Measurements from ENCODE around the gene MAN1A2. TPM values are rescaled to one million over a fixed set of nuclear protein-coding genes. Genes with fewer than 3 reads are reported as not detected.

MAN1A2 gene
- total RNA-seq, 1 experiment from 2014 or later, result 21.0 TPM

- Histone ChIP-seq H3K9me3 (no peaks in the 10 kb centered on the region), H3K4me3 (ENCODE audit: low read depth, low read length) (no peak overlapping the region), H3K4me1 (peaks cover 10% of the 10 kb centered on the region; the same call in 1 of the 2 replicates), H3K36me3 (ENCODE audit: control insufficient read depth, insufficient read depth, low read length) (no peaks in the 10 kb centered on the region), H3K27me3 (replicated peaks; ENCODE audit: control insufficient read depth, insufficient read depth, low read length) (no peaks in the 10 kb centered on the region)
- intact Hi-C loops (cut with micrococcal nuclease; ENCODE audit: unreplicated experiment), result no loop called here
- H3K27ac Mint-ChIP-seq (ENCODE audit: unreplicated experiment), result no peak overlapping the region
- no peak for DNase-seq
- H3K27me3 Mint-ChIP-seq (ENCODE audit: insufficient read depth, unreplicated experiment), result no peaks in the 10 kb centered on the region
- peak overlapping the region; percentile 53 for H3K4me3 Mint-ChIP-seq (ENCODE audit: unreplicated experiment)
- no peaks in the 10 kb centered on the region for H3K36me3 Mint-ChIP-seq (ENCODE audit: insufficient read depth, unreplicated experiment)
- no peaks in the 10 kb centered on the region for H3K9me3 Mint-ChIP-seq (ENCODE audit: unreplicated experiment)
- POLR2A ChIA-PET, result no interaction called here
- BruUV-seq (replicated peaks), result no TSS peak
- no peak for TF ChIP-seq CTCF (IDR thresholded peaks at IDR 0.05; ENCODE audit: insufficient read depth in 1 of 2, low read depth in 1 of 2, low read length in 1 of 2, severe bottlenecking in 1 of 2, unreplicated experiment in 1 of 2)
- peaks cover 17% of the 10 kb centered on the region for H3K4me1 Mint-ChIP-seq (ENCODE audit: low read depth, unreplicated experiment)
- CTCF ChIA-PET, result no interaction called here
Measured at GRCh38 chr1:117371441-117372151, 4.3 kb downstream of the MAN1A2 start.

DNA sequence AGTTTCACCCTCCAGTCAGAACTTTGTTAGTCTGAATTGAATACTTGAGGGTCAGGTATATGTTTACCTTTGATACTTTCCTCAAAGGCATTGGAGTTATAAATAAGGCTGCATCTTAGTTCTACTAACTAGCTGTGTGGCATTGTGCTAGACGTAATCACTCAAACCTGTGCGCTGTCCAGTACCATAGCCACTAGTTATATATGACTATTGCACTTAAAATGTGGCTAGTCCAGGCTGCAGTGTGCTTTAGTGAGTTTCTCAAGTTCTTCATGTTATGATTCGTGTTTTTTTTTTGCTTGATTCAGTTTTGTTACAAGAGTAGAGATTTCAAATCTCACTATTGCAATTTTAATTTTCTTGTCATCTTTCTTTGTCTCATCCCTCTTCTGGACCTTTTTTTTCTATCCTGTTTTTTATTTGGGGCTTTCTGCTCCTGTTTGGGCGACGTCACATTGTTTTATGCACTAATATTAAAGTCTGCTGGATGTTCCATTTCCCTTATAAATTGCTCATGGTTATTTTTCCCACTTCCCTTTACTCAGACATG is 5.7 kb downstream of the MAN1A2 start:
- intact Hi-C loops (cut with micrococcal nuclease; ENCODE audit: unreplicated experiment), result no loop called here
- Histone ChIP-seq H3K9me3 (no peaks in the 10 kb centered on the region), H3K4me1 (peaks cover 10% of the 10 kb centered on the region; the same call in 1 of the 2 replicates), H3K27me3 (replicated peaks; ENCODE audit: control insufficient read depth, insufficient read depth, low read length) (no peaks in the 10 kb centered on the region), H3K36me3 (ENCODE audit: control insufficient read depth, insufficient read depth, low read length) (no peaks in the 10 kb centered on the region), H3K4me3 (ENCODE audit: low read depth, low read length) (no peak overlapping the region)
- ChIA-PET POLR2A (no interaction called here), CTCF (no interaction called here)
- TF ChIP-seq CTCF (IDR thresholded peaks at IDR 0.05; ENCODE audit: insufficient read depth in 1 of 2, low read depth in 1 of 2, low read length in 1 of 2, severe bottlenecking in 1 of 2, unreplicated experiment in 1 of 2), result no peak
- BruUV-seq (replicated peaks), result no TSS peak
- no peak for DNase-seq
- Mint-ChIP-seq H3K27me3 (ENCODE audit: insufficient read depth, unreplicated experiment) (no peaks in the 10 kb centered on the region), H3K4me1 (ENCODE audit: low read depth, unreplicated experiment) (peaks cover 17% of the 10 kb centered on the region), H3K4me3 (ENCODE audit: unreplicated experiment) (no peak overlapping the region), H3K36me3 (ENCODE audit: insufficient read depth, unreplicated experiment) (no peaks in the 10 kb centered on the region), H3K9me3 (ENCODE audit: unreplicated experiment) (no peaks in the 10 kb centered on the region), H3K27ac (ENCODE audit: unreplicated experiment) (no peak overlapping the region)

DNA sequence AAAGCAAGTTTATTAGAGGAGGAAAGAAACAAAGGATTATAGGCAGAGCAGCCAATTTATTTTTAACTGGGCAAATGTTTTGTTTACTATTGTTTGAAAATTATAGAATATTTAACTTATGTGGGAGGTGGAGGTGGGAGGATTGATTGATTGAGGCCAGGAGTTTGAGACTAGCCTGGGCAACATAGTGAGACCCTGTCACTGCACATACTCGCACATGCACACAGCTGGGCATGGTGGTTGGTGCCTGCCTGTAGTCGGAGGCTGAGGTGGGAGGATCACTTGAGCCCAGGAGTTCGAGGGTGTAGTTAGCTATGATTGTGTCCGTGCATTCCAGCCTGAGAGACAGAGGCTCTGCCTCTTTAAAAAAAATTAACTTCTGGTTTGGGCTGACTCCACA is 6.7 kb downstream of the MAN1A2 start:
- BruUV-seq (replicated peaks), result no TSS peak
- no peak for TF ChIP-seq CTCF (IDR thresholded peaks at IDR 0.05; ENCODE audit: insufficient read depth in 1 of 2, low read depth in 1 of 2, low read length in 1 of 2, severe bottlenecking in 1 of 2, unreplicated experiment in 1 of 2)
- Mint-ChIP-seq H3K36me3 (ENCODE audit: insufficient read depth, unreplicated experiment) (no peaks in the 10 kb centered on the region), H3K4me1 (ENCODE audit: low read depth, unreplicated experiment) (peaks cover 17% of the 10 kb centered on the region), H3K4me3 (ENCODE audit: unreplicated experiment) (no peak overlapping the region), H3K27me3 (ENCODE audit: insufficient read depth, unreplicated experiment) (no peaks in the 10 kb centered on the region), H3K27ac (ENCODE audit: unreplicated experiment) (no peak overlapping the region), H3K9me3 (ENCODE audit: unreplicated experiment) (no peaks in the 10 kb centered on the region)
- H3K4me3 ChIP-seq (ENCODE audit: low read depth, low read length), result no peak overlapping the region
- ChIA-PET CTCF (no interaction called here), POLR2A (no interaction called here)
- intact Hi-C loops (cut with micrococcal nuclease; ENCODE audit: unreplicated experiment), result no loop called here
- H3K9me3 ChIP-seq, result no peaks in the 10 kb centered on the region
- no peak for DNase-seq
- no peaks in the 10 kb centered on the region for H3K27me3 ChIP-seq (replicated peaks; ENCODE audit: control insufficient read depth, insufficient read depth, low read length)
- peaks cover 10% of the 10 kb centered on the region; the same call in 1 of the 2 replicates for H3K4me1 ChIP-seq
- no peaks in the 10 kb centered on the region for H3K36me3 ChIP-seq (ENCODE audit: control insufficient read depth, insufficient read depth, low read length)

Measured in Caco-2 (cell line).